Activated naive CD4-positive, alpha-beta T cell treated with anti-CD3 and anti-CD28 coated beads for 36 hours (primary cell): ENCODE measurements around the gene ST3GAL4. TPM values are rescaled to one million over a fixed set of nuclear protein-coding genes. Genes with fewer than 3 reads are reported as not detected.

Source experiments
- CTCF ChIA-PET: fragments of 350-600 bp; sonication (Branson Sonifier 250); formaldehyde crosslinking; loops from one replicate; lab custom pipeline; 2021; ENCODE audit warnings: antibody characterized with exemption; lab: Charles Lee
- DNase-seq: peaks from one replicate; pipeline ENCODE4 v3.0.0-alpha.2; 2020
- H3K27ac Mint-ChIP-seq: one replicate; pipeline ENCODE4 v1.8.0; 2021; ENCODE audit warnings: mild to moderate bottlenecking, mixed read lengths
- H3K27me3 Mint-ChIP-seq: one replicate; pipeline ENCODE4 v1.8.0; 2021; ENCODE audit warnings: low read depth, mixed read lengths
- H3K36me3 Mint-ChIP-seq: one replicate; pipeline ENCODE4 v1.8.0; 2021; ENCODE audit warnings: low read depth, mixed read lengths
- H3K4me1 Mint-ChIP-seq: one replicate; pipeline ENCODE4 v1.8.0; 2021; ENCODE audit warnings: low read depth, mixed read lengths
- H3K4me3 Mint-ChIP-seq: one replicate; pipeline ENCODE4 v1.8.0; 2021; ENCODE audit warnings: mild to moderate bottlenecking, moderate library complexity, mixed read lengths
- H3K9me3 Mint-ChIP-seq: one replicate; pipeline ENCODE4 v1.8.0; 2021; ENCODE audit warnings: mixed read lengths
- intact Hi-C: fragments of 100-400 bp; cut with micrococcal nuclease; formaldehyde crosslinking; loops from one replicate; pipeline ENCODE4 v1.15.1; 2023
- total RNA-seq, 2 experiments: library from RNA; stranded (reverse); gene quantifications; one replicate each; pipeline ENCODE4 v1.2.3, GENCODE V29; 2021

ST3GAL4 gene
- total RNA-seq, 2 experiments from 2014 or later = 7.6 to 8.0 TPM

DNA sequence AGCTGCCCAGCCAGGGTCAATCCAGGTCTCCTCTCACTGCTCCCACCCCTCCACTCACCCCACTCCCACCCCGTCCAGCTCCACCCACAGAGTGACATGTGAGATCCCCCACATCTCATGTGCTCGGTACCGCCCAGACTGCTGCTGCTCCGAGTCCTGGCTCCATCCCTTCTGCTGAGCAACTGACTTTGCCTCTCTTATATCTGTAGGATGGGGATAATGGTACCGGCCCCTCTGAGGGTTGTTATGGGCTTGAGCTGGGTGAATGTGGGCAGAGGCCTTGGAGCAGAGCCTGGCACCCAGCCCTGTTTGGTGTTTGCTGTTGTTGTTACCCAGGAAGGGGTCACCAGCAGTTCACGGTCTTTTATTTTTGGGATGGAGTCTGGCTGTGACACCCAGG, 77.0 kb downstream of the ST3GAL4 start:
- Mint-ChIP-seq H3K27ac (no peak overlapping the region), H3K27me3 (no peaks in the 10 kb centered on the region), H3K4me3 (no peak overlapping the region), H3K36me3 (no peaks in the 10 kb centered on the region), H3K4me1 (no peaks in the 10 kb centered on the region), H3K9me3 (no peaks in the 10 kb centered on the region)
- CTCF ChIA-PET = interaction anchor here (1.3 kb wide), 1 partner anchor 9 kb away, joined by 3 read pairs; no protein-coding TSS in a partner anchor
- DNase-seq = no peak
- intact Hi-C loops = no loop called here

GRCh38 chr11:126433244-126433846, 77.9 kb downstream of the ST3GAL4 start:
- CTCF ChIA-PET = interaction anchor here (1.1 kb wide), 1 partner anchor 46 kb away, joined by 3 read pairs; no protein-coding TSS in a partner anchor

GRCh38 chr11:126433989-126434949, 78.8 kb downstream of the ST3GAL4 start:
- CTCF ChIA-PET = interaction anchor here (0.8 to 2.3 kb wide), 3 partner anchors 45 to 557 kb away, joined by 3 to 8 read pairs (median 3); no protein-coding TSS in a partner anchor

More at GRCh38 chr11:126433244-126433846, 77.9 kb downstream of the ST3GAL4 start:
- no peak overlapping the region for H3K27ac Mint-ChIP-seq
- no peak overlapping the region for H3K4me3 Mint-ChIP-seq
- no peaks in the 10 kb centered on the region for H3K4me1 Mint-ChIP-seq
- H3K27me3 Mint-ChIP-seq = no peaks in the 10 kb centered on the region
- H3K36me3 Mint-ChIP-seq = no peaks in the 10 kb centered on the region
- intact Hi-C loops = no loop called here
- no peak for DNase-seq
- H3K9me3 Mint-ChIP-seq = no peaks in the 10 kb centered on the region

DNA sequence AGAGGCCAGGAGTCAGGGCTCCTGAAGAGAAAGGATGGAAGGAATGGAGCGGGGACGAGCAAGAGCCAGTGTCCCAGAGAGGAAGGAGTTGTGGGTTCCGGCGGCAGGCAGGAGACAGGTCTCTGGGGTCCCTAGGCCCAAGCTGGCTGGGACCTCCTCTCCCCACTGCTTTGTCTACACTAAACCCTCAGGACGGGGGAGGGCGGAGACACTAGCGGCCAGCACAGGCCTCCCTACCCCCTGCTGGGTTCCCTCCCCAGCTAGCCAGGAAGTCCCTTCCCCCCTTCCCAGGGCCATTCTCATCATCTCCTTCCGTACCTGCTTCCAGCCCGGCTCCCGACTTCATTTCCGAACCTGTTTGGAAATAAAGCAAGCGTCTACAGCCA, 79.5 kb downstream of the ST3GAL4 start:
- no peaks in the 10 kb centered on the region for H3K4me1 Mint-ChIP-seq
- no peaks in the 10 kb centered on the region for H3K9me3 Mint-ChIP-seq
- intact Hi-C loops = no loop called here
- no peak for DNase-seq
- CTCF ChIA-PET = interaction anchor here (0.8 to 2.3 kb wide), 2 partner anchors 46 to 556 kb away, joined by 3 to 8 read pairs; no protein-coding TSS in a partner anchor
- H3K4me3 Mint-ChIP-seq = no peak overlapping the region
- no peaks in the 10 kb centered on the region for H3K27me3 Mint-ChIP-seq
- H3K36me3 Mint-ChIP-seq = no peaks in the 10 kb centered on the region
- no peak overlapping the region for H3K27ac Mint-ChIP-seq

More at GRCh38 chr11:126433989-126434949, 78.8 kb downstream of the ST3GAL4 start:
- no peaks in the 10 kb centered on the region for H3K4me1 Mint-ChIP-seq
- intact Hi-C loops = no loop called here
- H3K9me3 Mint-ChIP-seq = no peaks in the 10 kb centered on the region
- H3K4me3 Mint-ChIP-seq = no peak overlapping the region
- H3K27ac Mint-ChIP-seq = no peak overlapping the region
- DNase-seq = no peak
- H3K36me3 Mint-ChIP-seq = no peaks in the 10 kb centered on the region
- H3K27me3 Mint-ChIP-seq = no peaks in the 10 kb centered on the region

DNA sequence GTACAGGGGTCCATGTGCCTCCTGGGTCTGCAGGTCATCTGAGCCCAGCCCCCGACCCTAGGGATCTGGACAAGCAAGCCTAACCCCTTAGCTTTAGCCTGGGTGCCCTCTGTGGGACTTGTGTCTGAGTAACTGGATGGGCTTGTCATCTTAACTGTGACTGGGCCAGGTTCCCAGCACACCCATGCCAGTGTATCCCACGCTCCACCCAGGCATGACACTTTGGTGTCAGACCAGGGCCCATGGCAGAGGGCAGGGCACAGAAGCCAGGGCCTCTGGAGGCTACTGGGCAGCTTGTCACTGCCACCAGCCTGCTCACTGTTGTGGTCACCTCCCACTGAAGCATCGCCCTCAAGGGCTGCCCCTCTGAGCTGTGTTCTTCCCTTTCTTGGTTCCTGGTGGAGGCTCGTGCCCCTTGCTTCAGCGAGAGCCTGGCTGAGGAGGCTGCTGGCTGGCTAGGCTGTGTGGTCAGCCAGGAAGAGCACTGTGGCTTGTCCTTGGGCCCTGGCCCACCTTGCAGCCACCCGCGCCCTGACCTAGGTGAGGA, 80.8 kb downstream of the ST3GAL4 start:
- Mint-ChIP-seq H3K4me1 (peaks cover 5% of the 10 kb centered on the region), H3K9me3 (no peaks in the 10 kb centered on the region), H3K27ac (no peak overlapping the region), H3K4me3 (no peak overlapping the region), H3K27me3 (peaks cover 5% of the 10 kb centered on the region), H3K36me3 (no peaks in the 10 kb centered on the region)
- intact Hi-C loops = no loop called here
- CTCF ChIA-PET = interaction anchor here (2.3 kb wide), 1 partner anchor 45 kb away, joined by 8 read pairs; no protein-coding TSS in a partner anchor
- no peak for DNase-seq

DNA sequence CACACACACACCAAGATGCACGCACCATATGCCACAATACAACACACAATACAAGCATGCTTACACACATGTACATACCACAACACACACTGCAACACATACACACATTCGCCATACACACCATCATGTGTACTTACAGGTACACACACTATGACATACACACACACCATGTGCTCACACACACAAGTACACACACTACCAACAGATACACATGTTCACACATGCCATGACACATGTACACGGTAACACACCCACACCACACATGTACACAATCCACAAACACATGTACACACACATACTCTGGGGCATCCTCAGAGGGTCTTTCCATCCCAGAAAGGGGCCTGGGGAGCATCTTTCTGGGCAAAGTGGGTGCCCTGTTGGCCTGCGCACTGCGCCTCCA, 82.2 kb downstream of the ST3GAL4 start:
- H3K9me3 Mint-ChIP-seq = no peaks in the 10 kb centered on the region
- intact Hi-C loops = no loop called here
- H3K36me3 Mint-ChIP-seq = no peaks in the 10 kb centered on the region
- DNase-seq = no peak
- H3K4me1 Mint-ChIP-seq = peaks cover 5% of the 10 kb centered on the region
- H3K4me3 Mint-ChIP-seq = no peak overlapping the region
- H3K27me3 Mint-ChIP-seq = peaks cover 5% of the 10 kb centered on the region
- no peak overlapping the region for H3K27ac Mint-ChIP-seq
- CTCF ChIA-PET = interaction anchor here (8.0 kb wide), 1 partner anchor 43 kb away, joined by 112 read pairs; no protein-coding TSS in a partner anchor

GRCh38 chr11:126438272-126438671, 82.8 kb downstream of the ST3GAL4 start:
- DNase-seq = no peak
- Mint-ChIP-seq H3K4me1 (peaks cover 5% of the 10 kb centered on the region), H3K27ac (no peak overlapping the region), H3K36me3 (no peaks in the 10 kb centered on the region), H3K27me3 (peaks cover 6% of the 10 kb centered on the region), H3K4me3 (no peak overlapping the region), H3K9me3 (no peaks in the 10 kb centered on the region)
- intact Hi-C loops = no loop called here
- CTCF ChIA-PET = interaction anchor here (8.0 kb wide), 1 partner anchor 42 kb away, joined by 112 read pairs; no protein-coding TSS in a partner anchor

GRCh38 chr11:126438691-126439090, 83.2 kb downstream of the ST3GAL4 start:
- H3K27me3 Mint-ChIP-seq = peaks cover 6% of the 10 kb centered on the region
- no peak for DNase-seq
- CTCF ChIA-PET = interaction anchor here (0.6 to 8.0 kb wide), 3 partner anchors 42 to 347 kb away, joined by 3 to 112 read pairs (median 3); no protein-coding TSS in a partner anchor
- H3K9me3 Mint-ChIP-seq = no peaks in the 10 kb centered on the region
- H3K27ac Mint-ChIP-seq = no peak overlapping the region
- H3K4me3 Mint-ChIP-seq = no peak overlapping the region
- H3K4me1 Mint-ChIP-seq = peaks cover 5% of the 10 kb centered on the region
- intact Hi-C loops = no loop called here
- H3K36me3 Mint-ChIP-seq = no peaks in the 10 kb centered on the region

GRCh38 chr11:126440276-126440675, 84.8 kb downstream of the ST3GAL4 start:
- no peaks in the 10 kb centered on the region for H3K36me3 Mint-ChIP-seq
- no peaks in the 10 kb centered on the region for H3K9me3 Mint-ChIP-seq
- intact Hi-C loops = loop anchor here (1.0 to 5.0 kb wide), 4 partner anchors 167 to 905 kb away; no protein-coding TSS in a partner anchor

GRCh38 chr11:126440792-126441514, 85.5 kb downstream of the ST3GAL4 start:
- CTCF ChIA-PET = interaction anchor here (0.6 to 8.0 kb wide), 16 partner anchors 9 to 551 kb away, joined by 3 to 112 read pairs (median 4); no protein-coding TSS in a partner anchor
- Mint-ChIP-seq H3K9me3 (no peaks in the 10 kb centered on the region), H3K27me3 (peaks cover 6% of the 10 kb centered on the region), H3K4me3 (no peak overlapping the region), H3K36me3 (no peaks in the 10 kb centered on the region), H3K27ac (no peak overlapping the region), H3K4me1 (peaks cover 5% of the 10 kb centered on the region)
- intact Hi-C loops = loop anchor here (1.0 to 5.0 kb wide), 5 partner anchors 39 to 904 kb away; no protein-coding TSS in a partner anchor
- peak; percentile 84 for DNase-seq

More at GRCh38 chr11:126440276-126440675, 84.8 kb downstream of the ST3GAL4 start:
- H3K4me3 Mint-ChIP-seq = no peak overlapping the region
- DNase-seq = no peak
- H3K27ac Mint-ChIP-seq = no peak overlapping the region
- H3K4me1 Mint-ChIP-seq = peaks cover 5% of the 10 kb centered on the region
- H3K27me3 Mint-ChIP-seq = peaks cover 6% of the 10 kb centered on the region
- CTCF ChIA-PET = interaction anchor here (0.9 to 8.0 kb wide), 11 partner anchors 11 to 547 kb away, joined by 3 to 112 read pairs (median 5); no protein-coding TSS in a partner anchor

DNA sequence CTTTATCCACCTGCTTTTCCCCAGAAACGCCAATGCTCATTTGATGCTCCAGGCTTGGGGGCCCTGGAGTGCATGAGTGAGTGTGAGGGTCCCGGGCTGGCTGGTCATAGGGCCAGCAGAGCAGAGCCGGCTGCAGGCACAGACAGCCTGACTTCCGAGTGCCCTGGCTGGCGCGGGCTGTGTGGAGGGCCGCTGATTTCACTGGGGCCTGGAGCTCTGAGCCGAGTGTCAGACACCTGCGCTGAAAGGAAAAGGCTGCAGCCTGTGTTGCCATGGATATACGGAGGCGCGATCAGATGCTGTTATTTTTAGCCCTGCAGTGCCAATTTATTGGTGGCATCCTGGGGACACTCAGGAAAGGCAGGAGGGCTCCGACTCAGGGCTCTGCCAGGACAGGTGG, 87.6 kb downstream of the ST3GAL4 start:
- Mint-ChIP-seq H3K4me1 (peaks cover 5% of the 10 kb centered on the region), H3K4me3 (no peak overlapping the region), H3K36me3 (no peaks in the 10 kb centered on the region), H3K27me3 (peaks cover 6% of the 10 kb centered on the region), H3K9me3 (no peaks in the 10 kb centered on the region), H3K27ac (no peak overlapping the region)
- CTCF ChIA-PET = interaction anchor here (0.7 to 8.0 kb wide), 4 partner anchors 37 to 196 kb away, joined by 3 to 112 read pairs (median 4); no protein-coding TSS in a partner anchor
- DNase-seq = no peak
- intact Hi-C loops = loop anchor here (5.0 kb wide), 2 partner anchors 164 to 274 kb away; no protein-coding TSS in a partner anchor
